ENCODE measurements around the gene SCG3.
A peak's percentile ranks its signal among the peaks of the same experiment; 100 is the strongest.

Gene SCG3

GRCh38 chr15:51714911-51715310 lies 33.6 kb downstream of the SCG3 start:
- TF ChIP-seq CTCF (IDR thresholded peaks at IDR 0.05; ENCODE audit: insufficient read depth, missing control alignments) = no peak
- FAIRE-seq = no peak
- DNase-seq (ENCODE audit: insufficient read length, low spot score) = no peak

- FAIRE-seq (peak; percentile 73), DNase-seq (ENCODE audit: insufficient read length, low spot score) (peak; percentile 47)
- TF ChIP-seq CTCF (IDR thresholded peaks at IDR 0.05; ENCODE audit: insufficient read depth, missing control alignments) = no peak
Observed at GRCh38 chr15:51718219-51718618, 36.9 kb downstream of the SCG3 start.

GRCh38 chr15:51718746-51719145 lies 37.4 kb downstream of the SCG3 start:
- TF ChIP-seq CTCF (IDR thresholded peaks at IDR 0.05; ENCODE audit: insufficient read depth, missing control alignments) = no peak
- DNase-seq (ENCODE audit: insufficient read length, low spot score) (no peak), FAIRE-seq (no peak)

GRCh38 chr15:51720201-51720995 lies 39.1 kb downstream of the SCG3 start:
- FAIRE-seq (no peak), DNase-seq (ENCODE audit: insufficient read length, low spot score) (no peak)
- no peak for TF ChIP-seq CTCF (IDR thresholded peaks at IDR 0.05; ENCODE audit: insufficient read depth, missing control alignments)

GRCh38 chr15:51721199-51721960 lies 40.1 kb downstream of the SCG3 start:
- no peak for FAIRE-seq
- TF ChIP-seq CTCF (IDR thresholded peaks at IDR 0.05; ENCODE audit: insufficient read depth, missing control alignments) = no peak
- DNase-seq (ENCODE audit: insufficient read length, low spot score) = no peak

- no peak for TF ChIP-seq CTCF (IDR thresholded peaks at IDR 0.05; ENCODE audit: insufficient read depth, missing control alignments)
- FAIRE-seq (no peak), DNase-seq (ENCODE audit: insufficient read length, low spot score) (no peak)
Observed at GRCh38 chr15:51724199-51724598, 42.9 kb downstream of the SCG3 start.

GRCh38 chr15:51724673-51725072 lies 43.4 kb downstream of the SCG3 start:
- DNase-seq (ENCODE audit: insufficient read length, low spot score) (no peak), FAIRE-seq (no peak)
- no peak for TF ChIP-seq CTCF (IDR thresholded peaks at IDR 0.05; ENCODE audit: insufficient read depth, missing control alignments)

Measured in D721Med (cell line).